Fibroblast of lung (primary cell): ENCODE measurements around the gene SNX33.
"Not testable (repeated sequence)": the region's sequence is repeated elsewhere in the genome, so short reads cannot be mapped to it uniquely, and the experiment has no call there.

Experiments used
- CTCF ChIP-seq, 2 donors: IDR thresholded peaks in 1 of 2; conservative IDR thresholded peaks in 1 of 2; 1 replicate in 1 of 2; 2 replicates in 1 of 2; pipeline ENCODE4 v1.5.1; 2011 to 2012; ENCODE audit warnings: low read length in 2 of 2, control low read depth in 1 of 2, inconsistent platforms in 1 of 2, low read depth in 1 of 2, mild to moderate bottlenecking in 1 of 2
- EZH2 ChIP-seq: IDR thresholded peaks from 2 replicates; pipeline ENCODE4 v1.5.1; 2012; ENCODE audit warnings: low read length, control low read depth, mild to moderate bottlenecking; ENCODE audit errors: missing control alignments

GRCh38 chr15:75693028-75693427 lies 45.3 kb downstream of the SNX33 start:
- TF ChIP-seq CTCF (conservative IDR thresholded peaks at IDR 0.05 in 1 of 2, IDR thresholded peaks at IDR 0.05 in 1 of 2; ENCODE audit: low read depth in 1 of 2, low read length in 2 of 2); EZH2: not testable (repeated sequence)
